GM12864 (cell line): ENCODE data around the gene ZRSR2.
A peak's percentile ranks its signal among the peaks of the same experiment; 100 is the strongest.

Experiments used
- DNase-seq: peaks from one replicate; pipeline ENCODE4 v3.0.0-alpha.2; 2011; ENCODE audit warnings: low read depth
- H3K4me3 ChIP-seq: 2 replicates; pipeline ENCODE4 v1.5.1; 2011; ENCODE audit warnings: mild to moderate bottlenecking, low read depth, low read length, control low read depth
- TF ChIP-seq, protein P1 (sequence below): IDR thresholded peaks from 2 replicates; pipeline ENCODE4 v1.5.1; 2011; ENCODE audit warnings: low read depth, mild to moderate bottlenecking, moderate library complexity, low read length, control low read depth, inconsistent platforms; ENCODE audit errors: missing control alignments

The ZRSR2 gene

GRCh38 chrX:15834053-15834452 lies 43.8 kb downstream of the ZRSR2 start:
- TF ChIP-seq, protein P1, sequence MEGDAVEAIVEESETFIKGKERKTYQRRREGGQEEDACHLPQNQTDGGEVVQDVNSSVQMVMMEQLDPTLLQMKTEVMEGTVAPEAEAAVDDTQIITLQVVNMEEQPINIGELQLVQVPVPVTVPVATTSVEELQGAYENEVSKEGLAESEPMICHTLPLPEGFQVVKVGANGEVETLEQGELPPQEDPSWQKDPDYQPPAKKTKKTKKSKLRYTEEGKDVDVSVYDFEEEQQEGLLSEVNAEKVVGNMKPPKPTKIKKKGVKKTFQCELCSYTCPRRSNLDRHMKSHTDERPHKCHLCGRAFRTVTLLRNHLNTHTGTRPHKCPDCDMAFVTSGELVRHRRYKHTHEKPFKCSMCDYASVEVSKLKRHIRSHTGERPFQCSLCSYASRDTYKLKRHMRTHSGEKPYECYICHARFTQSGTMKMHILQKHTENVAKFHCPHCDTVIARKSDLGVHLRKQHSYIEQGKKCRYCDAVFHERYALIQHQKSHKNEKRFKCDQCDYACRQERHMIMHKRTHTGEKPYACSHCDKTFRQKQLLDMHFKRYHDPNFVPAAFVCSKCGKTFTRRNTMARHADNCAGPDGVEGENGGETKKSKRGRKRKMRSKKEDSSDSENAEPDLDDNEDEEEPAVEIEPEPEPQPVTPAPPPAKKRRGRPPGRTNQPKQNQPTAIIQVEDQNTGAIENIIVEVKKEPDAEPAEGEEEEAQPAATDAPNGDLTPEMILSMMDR: no peak
- DNase-seq: no peak
- no peak overlapping the region for H3K4me3 ChIP-seq

DNA sequence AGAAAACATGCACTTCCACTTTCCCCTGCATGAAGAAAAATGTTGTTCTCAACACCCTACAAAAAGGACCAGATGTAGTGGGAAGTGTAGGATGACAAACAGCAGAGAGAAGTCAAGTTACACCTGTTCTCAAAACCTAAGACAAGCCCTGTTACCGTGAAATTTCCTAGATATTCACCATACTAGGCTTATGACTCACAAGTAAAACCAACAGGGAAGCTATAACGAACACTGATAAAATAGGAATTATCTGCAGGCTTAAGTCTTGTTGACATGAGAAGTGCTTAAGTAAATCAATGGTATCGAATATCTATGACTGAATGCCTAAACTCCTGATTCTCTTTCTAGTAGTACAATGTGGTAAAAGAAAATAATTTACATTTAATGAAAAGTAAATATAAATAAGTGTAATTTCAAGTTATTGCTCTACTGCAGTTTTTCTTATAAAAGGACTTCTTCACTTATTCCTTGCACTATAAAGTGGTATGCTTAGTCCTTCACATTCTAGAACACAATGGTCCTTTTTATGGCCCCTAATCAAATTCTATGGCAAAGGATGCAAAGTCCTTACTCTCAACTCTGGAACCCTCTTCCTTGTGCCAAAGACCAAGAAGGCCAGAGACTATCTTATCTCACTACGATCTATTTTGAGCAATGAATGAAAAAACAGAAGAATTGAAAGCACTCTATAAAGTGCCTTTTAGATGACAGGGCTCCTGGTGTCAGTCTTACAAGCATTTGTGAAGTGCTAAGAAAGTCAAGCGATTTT lies 44.7 kb downstream of the ZRSR2 start:
- no peak for DNase-seq
- TF ChIP-seq, protein P1: no peak
- H3K4me3 ChIP-seq: no peak overlapping the region

DNA sequence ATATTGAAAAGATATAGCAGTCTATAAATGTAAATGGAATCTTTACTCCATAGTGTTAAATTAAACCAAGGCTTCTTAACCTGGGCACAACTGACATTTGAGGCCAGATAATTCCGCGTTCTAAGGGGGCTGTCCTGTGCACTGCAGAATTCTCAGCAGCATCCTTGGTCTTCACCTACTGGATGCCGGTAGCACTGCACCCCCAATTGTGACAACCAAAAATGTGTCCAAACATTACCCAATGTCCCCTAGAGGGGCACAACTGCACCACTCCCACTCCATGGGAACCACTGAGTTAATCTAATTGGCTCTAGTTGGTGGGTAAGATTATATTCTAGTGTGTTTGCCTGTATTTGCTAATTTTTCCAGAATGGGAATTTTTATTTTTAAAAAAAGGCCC lies 47.7 kb downstream of the ZRSR2 start:
- no peak for DNase-seq
- TF ChIP-seq, protein P1: peak; percentile 41
- no peak overlapping the region for H3K4me3 ChIP-seq

- no peak overlapping the region for H3K4me3 ChIP-seq
Measured at GRCh38 chrX:15841853-15842516, 51.7 kb downstream of the ZRSR2 start.

GRCh38 chrX:15843960-15844359 lies 53.7 kb downstream of the ZRSR2 start:
- no peak for DNase-seq
- TF ChIP-seq, protein P1: no peak
- no peak overlapping the region for H3K4me3 ChIP-seq

More at GRCh38 chrX:15841853-15842516, 51.7 kb downstream of the ZRSR2 start:
- no peak for DNase-seq
- TF ChIP-seq, protein P1: no peak

DNA sequence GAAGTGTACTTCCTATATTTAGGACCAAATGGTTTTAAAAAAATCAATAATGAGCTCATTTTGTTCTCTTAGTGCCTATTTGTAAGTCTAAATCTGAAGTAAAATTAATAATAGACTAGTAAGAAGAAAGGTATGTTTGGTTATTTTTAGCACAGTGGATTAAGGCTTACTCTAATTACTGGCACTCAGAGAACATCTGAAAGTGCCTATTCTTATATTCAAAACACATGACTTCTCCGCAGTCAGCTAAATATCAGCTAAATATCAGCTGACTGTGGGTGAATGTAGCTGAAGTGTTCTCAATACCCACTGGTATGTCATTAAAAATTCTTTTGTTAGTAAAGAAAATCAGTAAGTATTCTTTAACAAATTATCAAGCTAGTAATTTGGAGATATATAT lies 58.3 kb downstream of the ZRSR2 start:
- H3K4me3 ChIP-seq: no peak overlapping the region
- TF ChIP-seq, protein P1: no peak
- DNase-seq: no peak
